VCaP (cell line): ENCODE measurements around the gene RPL6.
A peak's percentile ranks its signal among the peaks of the same experiment; 100 is the strongest.
"Not testable (repeated sequence)": the region's sequence is repeated elsewhere in the genome, so short reads cannot be mapped to it uniquely, and the experiment has no call there.

ENCODE experiments used
- H3K27ac ChIP-seq: fragments of 450-650 bp; 2 replicates; pipeline ENCODE4 v1.5.1; 2017
- CTCF ChIP-seq: fragments of 450-650 bp; conservative IDR thresholded peaks from 2 replicates; pipeline ENCODE4 v1.5.1; 2017; ENCODE audit warnings: mild to moderate bottlenecking, moderate library complexity

The RPL6 gene

GRCh38 chr12:112401054-112401453 is 8.4 kb downstream of the RPL6 start:
- no peak overlapping the region for H3K27ac ChIP-seq
- no peak for TF ChIP-seq CTCF

- no peak for TF ChIP-seq CTCF
- no peak overlapping the region for H3K27ac ChIP-seq
Observed at GRCh38 chr12:112393328-112393727, 16.1 kb downstream of the RPL6 start.

GRCh38 chr12:112389922-112390654 is 19.3 kb downstream of the RPL6 start:
- not testable (repeated sequence) for H3K27ac ChIP-seq

- no peak for TF ChIP-seq CTCF
- no peak overlapping the region for H3K27ac ChIP-seq
Observed at GRCh38 chr12:112389228-112389627, 20.2 kb downstream of the RPL6 start.

GRCh38 chr12:112386726-112387125 is 22.7 kb downstream of the RPL6 start:
- no peak for TF ChIP-seq CTCF

GRCh38 chr12:112382866-112383265 is 26.5 kb downstream of the RPL6 start:
- H3K27ac ChIP-seq, result peak overlapping the region; percentile 99

More at GRCh38 chr12:112386726-112387125, 22.7 kb downstream of the RPL6 start:
- peak overlapping the region; percentile 37 for H3K27ac ChIP-seq

GRCh38 chr12:112381883-112382796 is 27.3 kb downstream of the RPL6 start, which contains the start of gene HECTD4:
Gene HECTD4, minus strand, starts transcription at chr12:112382431. Its CDS starts 303 bp downstream, at chr12:112382128.
- peak within 1 kb of the TSS; percentile 99 for H3K27ac ChIP-seq
- no peak for TF ChIP-seq CTCF

More at GRCh38 chr12:112382866-112383265, 26.5 kb downstream of the RPL6 start:
- no peak for TF ChIP-seq CTCF
